HG03469 (cell line): Measurements from ENCODE around the gene HRK.

ENCODE experiments used
- ATAC-seq: cut with Tn5 transposase; IDR thresholded peaks from one replicate; pipeline ENCODE4 v1.9.1; 2021; ENCODE audit warnings: mild to moderate bottlenecking, moderate library complexity, moderate number of reproducible peaks; ENCODE audit not compliant: unreplicated experiment

Gene HRK

GRCh38 chr12:116881325-116881876 is at the start of gene HRK:
TSS of gene HRK (minus strand) at chr12:116881441. CDS start at chr12:116881307, 134 bp downstream.
- ATAC-seq: no peak

DNA sequence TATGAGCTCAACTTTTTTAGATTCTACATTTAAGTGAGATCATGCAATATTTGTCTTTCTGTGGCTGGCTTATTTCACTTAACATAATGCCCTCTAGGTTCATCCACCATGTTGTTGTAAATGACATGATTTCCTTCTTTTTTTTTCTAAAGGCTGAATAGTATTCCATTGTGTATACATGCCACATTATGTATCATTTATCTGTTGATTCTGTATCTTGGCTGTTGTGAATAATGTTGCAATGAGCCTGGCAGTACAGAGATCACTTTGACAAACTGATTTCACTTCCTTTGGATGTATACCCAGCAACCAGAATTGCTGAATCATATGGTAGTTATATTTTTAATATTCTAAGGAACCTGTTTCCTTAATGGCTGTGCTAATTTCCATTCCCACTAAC is 48.6 kb upstream of the HRK start:
- no peak for ATAC-seq

- ATAC-seq: no peak
Measured at GRCh38 chr12:116928504-116928903, 47.3 kb upstream of the HRK start.

DNA sequence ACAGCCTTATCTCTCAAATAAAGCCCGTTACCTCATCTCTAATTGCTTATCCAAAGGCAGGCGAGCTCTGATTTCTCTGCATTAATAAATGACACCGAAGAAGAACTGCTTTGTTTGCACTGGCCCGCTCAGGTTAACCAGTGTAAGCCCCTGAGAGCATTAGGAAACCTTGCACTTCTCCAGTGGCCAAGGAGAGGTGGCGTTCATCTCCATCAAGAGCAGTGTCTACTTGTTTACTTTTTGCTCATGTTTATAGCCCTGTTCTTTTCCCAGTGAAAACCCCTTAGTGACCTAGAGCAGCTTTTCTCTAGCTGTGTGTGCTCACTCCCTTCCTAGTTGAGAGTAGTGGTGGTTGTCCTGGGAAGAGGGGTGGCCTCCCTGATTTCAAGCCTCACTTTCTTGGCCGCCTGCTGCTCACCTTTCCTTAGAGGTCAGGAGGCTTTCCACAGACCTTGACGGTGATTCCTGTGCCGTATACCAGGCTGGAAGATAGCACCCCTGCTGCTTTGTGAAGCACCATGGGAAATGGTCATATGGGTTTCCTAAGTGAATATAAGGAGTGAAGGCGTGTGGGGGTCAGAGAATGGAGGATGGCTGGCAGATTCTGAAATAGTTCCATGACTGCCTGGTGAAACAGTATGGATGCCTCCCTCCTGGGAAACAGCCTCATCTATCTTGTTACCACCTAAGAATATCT is 46.2 kb upstream of the HRK start:
- ATAC-seq: no peak

- ATAC-seq: no peak
Measured at GRCh38 chr12:116926283-116927243, 45.3 kb upstream of the HRK start.

- ATAC-seq: peak; percentile 74
Measured at GRCh38 chr12:116924558-116925453, 43.6 kb upstream of the HRK start.

DNA sequence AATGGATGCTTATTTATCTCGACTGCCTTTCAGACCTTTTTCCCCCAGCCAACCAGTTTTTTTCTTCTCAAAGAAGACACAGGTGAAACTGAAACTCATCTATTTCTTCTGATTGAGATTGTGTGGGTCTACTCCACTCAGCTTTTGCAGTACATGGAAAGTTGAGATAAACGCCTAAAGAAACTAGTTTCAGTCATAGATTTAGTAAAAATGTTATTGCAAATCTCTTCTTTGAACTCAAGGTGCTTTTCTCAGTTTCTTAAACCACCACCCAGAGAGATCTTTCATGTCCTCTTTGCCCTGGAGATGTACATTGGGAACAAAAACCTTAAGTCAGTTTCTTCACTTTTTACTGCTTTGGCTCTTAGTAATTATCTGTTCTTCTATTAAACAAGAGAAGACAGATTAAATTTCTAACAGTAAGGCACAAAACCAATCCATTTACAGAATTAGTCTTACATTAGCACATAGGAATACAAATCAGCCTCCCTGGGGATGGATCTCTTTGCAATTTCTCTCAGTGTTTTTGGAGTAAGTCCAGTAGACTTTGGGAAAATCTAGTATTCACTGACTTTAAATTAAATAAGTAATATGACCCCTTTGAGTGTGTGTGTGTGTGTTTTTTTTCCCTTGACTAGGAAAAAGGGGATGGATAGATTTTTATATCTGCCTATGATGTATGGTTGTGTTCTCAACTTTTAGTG is 41.1 kb upstream of the HRK start:
- ATAC-seq: peak; percentile 35

DNA sequence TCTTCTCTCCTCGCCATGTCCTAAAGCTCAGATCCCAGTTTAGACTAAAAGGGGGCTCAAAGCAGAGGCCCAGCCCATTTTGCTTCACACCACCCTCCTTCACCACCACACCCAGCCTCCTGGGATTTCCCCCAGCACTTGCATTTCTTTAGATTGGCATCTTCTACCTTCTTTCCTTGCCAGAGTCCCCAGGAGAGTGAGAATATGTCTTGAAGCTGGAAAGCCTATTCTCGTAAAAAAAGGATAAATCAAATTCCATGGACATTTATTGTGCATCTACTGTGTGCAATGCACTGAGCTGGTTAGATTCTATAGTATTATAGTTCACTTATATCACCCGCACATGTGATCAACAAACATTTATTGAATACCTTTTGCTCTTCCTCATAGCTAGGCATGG is 39.7 kb upstream of the HRK start:
- ATAC-seq: no peak

DNA sequence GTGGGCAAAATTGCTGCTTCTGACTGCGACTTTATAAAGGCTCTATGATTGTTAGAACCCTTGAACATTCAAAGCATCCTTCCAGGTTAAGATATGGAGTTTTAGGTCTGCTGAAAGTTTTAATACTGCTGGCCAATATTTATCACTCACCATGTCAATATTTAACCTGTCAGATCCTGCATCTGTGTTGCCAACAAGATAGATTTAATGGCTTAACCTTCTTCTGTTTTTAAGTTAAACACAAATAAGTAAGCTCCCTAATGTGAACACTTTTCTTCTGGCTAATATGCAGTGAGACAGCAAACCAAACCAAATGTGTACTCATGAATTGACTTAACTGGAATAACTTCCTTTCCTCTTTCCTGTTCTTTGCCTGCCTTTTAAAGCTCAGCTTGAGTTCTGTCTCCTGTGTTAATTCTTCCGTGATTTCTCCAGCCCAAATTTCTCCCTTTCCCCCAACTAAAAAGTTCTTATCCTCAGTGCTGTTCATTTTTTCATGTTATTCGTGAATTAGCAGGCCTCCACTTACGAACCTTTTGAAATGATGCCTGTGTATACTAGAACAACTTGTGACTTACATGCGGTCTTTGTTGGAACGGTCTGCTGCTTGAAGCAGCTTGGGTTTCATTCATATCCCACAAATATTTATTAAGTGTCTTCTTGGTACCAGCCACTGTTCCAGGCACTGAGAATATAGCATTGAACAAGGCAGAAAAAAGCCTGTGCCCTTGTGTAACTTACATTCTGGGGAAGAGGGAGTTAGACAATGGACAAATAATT is 38.7 kb upstream of the HRK start:
- no peak for ATAC-seq

DNA sequence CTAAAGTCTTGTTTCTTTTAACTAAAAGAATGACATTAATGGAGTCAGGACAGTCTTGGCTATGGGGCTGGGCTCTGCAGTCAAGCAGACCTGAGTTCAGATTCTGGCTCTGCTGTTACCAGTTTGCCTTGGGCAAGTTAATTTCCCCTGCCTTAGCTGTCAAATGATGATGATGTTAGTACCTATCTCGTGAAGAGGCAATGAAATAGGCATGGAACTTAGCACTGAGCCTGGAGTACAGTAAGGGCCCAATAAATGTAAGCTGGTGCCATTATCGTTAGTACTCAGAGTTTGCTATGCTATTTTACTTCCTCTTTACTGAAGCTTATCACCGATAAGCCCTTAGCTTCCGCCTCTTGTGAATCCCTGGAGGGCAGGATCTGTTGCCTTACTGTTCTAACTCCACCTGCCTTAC is 38.0 kb upstream of the HRK start:
- no peak for ATAC-seq

GRCh38 chr12:116918464-116918863 is 37.2 kb upstream of the HRK start:
- no peak for ATAC-seq

GRCh38 chr12:116916714-116917114 is 35.5 kb upstream of the HRK start:
- ATAC-seq: peak; percentile 81

- ATAC-seq: no peak
Measured at GRCh38 chr12:116916122-116916521, 34.9 kb upstream of the HRK start.

DNA sequence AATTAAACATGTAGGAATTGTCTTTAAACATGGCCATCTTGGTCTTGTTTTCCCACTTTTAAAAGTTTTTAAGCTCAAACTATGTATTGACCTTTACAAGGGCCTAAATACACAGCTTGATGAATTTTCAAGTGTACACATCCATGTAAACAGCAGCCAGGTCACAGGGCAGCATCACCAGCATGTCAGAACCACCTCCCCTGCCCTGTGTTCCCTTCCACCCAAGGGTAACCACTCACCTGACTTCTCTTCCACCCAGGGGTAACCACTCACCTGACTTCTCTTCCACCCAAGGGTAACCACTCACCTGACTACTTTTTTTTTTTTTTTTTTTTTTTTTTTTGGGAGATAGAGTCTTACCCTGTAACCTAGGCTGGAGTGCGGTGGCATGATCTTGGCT is 34.1 kb upstream of the HRK start:
- ATAC-seq: no peak

DNA sequence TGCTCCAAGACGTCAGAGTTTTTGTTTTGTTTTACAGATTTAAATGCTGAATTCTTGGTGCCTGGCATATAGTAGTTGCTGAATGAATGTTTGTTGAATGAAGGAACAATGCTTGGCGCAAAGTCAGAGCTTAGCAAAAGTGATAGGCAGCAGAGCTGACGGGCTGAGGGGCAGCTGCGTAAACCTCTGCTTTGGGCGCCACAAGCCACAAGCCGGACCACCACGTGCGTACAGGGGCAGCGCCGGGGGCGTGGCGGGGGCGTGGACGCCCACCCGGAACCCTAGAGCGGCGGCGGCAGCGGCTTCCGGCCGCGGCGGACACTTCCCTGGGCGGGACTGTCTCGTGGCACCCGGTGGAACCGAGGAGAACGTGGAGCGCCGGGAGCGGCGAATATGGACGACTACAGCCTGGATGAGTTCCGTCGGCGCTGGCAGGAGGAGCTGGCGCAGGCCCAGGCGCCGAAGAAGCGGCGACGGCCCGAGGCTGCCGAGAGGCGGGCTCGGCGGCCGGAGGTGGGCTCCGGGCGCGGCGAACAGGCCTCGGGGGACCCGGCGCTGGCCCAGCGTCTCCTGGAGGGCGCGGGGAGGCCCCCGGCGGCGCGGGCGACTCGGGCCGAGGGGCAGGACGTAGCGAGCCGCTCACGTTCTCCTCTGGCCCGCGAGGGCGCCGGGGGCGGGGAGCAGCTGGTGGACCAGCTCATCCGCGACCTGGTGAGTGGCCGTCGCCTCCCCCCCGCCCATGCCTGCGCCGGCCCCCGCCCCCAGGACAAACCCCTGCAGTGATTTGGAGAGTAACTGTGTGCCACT is 29.6 kb upstream of the HRK start, which contains the start of gene FBXW8:
FBXW8 (plus strand) TSS at position 306 of the 807 bp plus-strand sequence; CDS start at position 394, 88 bp downstream.
- ATAC-seq: peak; percentile 74

DNA sequence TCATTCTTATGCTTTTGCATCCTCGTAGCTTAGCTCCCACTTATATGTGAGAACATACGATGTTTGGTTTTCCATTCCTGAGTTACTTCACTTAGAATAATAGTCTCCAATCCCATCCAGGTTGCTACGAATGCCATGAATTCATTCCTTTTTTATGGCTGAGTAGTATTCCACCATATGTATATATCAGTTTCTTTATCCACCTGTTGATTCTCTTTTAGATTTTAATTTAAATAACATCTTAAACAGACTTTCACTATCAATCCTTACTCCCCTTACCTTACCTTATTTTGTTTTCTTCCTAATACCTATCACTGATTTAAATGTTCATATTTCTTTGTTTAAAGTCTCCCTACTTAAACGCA is 29.0 kb upstream of the HRK start:
- ATAC-seq: no peak

GRCh38 chr12:116906285-116906684 is 25.0 kb upstream of the HRK start:
- no peak for ATAC-seq

DNA sequence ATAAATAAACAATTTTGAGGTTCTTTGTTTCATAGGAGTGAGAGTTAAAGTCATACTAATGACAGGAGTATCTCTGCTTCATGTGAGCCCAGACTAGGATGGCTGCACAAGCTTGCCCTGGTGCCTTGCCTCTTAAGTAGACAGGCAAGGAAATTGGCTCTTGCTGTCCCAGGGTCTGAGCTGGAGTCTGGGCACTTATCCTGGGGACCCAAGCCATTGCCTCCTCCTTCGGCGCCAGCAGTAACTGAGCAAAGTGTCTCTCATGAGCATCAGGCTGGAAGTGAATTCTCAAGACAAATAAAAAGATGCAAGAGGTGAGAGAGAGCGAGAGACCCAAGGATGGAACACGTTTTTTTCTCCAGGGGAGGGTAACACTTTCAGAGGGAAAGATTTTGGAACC is 22.6 kb upstream of the HRK start:
- no peak for ATAC-seq
